NB4 (cell line): ENCODE measurements around the gene FOXP2.

Experiments used
- MAX ChIP-seq: IDR thresholded peaks from 2 replicates; pipeline ENCODE4 v1.6.1; 2011; ENCODE audit warnings: low read depth, low read length
- POLR2A ChIP-seq: IDR thresholded peaks from 2 replicates; pipeline ENCODE4 v1.6.1; 2011; ENCODE audit warnings: mild to moderate bottlenecking; ENCODE audit not compliant: insufficient read length; ENCODE audit errors: extremely low read depth
- TF ChIP-seq, protein P1 (sequence below): IDR thresholded peaks from one replicate; pipeline ENCODE4 v1.5.1; 2012; ENCODE audit warnings: low read depth, low read length

DNA sequence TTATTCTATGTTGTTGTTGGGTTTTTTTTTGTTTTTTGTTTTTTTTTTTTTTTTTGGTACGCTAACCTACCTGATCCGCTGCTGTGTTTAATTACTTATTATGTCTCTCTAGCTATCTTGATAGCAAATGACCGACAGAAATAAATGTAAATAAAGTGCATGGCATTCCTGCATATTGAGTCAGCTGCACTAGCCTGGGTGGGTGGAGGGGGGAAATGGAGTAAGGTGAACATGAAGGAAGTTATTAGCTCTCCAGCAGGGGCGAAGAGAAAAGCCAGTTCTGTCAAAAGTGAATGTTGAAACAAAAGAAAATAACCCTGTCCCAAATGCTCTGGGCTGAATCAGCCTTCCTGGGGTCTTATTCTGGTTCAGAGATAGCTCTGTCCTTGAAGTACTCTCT lies 296.6 kb downstream of the FOXP2 start:
- TF ChIP-seq, protein P1, sequence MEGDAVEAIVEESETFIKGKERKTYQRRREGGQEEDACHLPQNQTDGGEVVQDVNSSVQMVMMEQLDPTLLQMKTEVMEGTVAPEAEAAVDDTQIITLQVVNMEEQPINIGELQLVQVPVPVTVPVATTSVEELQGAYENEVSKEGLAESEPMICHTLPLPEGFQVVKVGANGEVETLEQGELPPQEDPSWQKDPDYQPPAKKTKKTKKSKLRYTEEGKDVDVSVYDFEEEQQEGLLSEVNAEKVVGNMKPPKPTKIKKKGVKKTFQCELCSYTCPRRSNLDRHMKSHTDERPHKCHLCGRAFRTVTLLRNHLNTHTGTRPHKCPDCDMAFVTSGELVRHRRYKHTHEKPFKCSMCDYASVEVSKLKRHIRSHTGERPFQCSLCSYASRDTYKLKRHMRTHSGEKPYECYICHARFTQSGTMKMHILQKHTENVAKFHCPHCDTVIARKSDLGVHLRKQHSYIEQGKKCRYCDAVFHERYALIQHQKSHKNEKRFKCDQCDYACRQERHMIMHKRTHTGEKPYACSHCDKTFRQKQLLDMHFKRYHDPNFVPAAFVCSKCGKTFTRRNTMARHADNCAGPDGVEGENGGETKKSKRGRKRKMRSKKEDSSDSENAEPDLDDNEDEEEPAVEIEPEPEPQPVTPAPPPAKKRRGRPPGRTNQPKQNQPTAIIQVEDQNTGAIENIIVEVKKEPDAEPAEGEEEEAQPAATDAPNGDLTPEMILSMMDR, result no peak
- TF ChIP-seq POLR2A (no peak), MAX (no peak)
